Central memory CD4-positive, alpha-beta T cell (primary cell): ENCODE measurements around the gene HOXA7.

Source experiments
- DNase-seq: peaks from one replicate; pipeline ENCODE4 v3.0.0; 2022

Gene HOXA7

DNA sequence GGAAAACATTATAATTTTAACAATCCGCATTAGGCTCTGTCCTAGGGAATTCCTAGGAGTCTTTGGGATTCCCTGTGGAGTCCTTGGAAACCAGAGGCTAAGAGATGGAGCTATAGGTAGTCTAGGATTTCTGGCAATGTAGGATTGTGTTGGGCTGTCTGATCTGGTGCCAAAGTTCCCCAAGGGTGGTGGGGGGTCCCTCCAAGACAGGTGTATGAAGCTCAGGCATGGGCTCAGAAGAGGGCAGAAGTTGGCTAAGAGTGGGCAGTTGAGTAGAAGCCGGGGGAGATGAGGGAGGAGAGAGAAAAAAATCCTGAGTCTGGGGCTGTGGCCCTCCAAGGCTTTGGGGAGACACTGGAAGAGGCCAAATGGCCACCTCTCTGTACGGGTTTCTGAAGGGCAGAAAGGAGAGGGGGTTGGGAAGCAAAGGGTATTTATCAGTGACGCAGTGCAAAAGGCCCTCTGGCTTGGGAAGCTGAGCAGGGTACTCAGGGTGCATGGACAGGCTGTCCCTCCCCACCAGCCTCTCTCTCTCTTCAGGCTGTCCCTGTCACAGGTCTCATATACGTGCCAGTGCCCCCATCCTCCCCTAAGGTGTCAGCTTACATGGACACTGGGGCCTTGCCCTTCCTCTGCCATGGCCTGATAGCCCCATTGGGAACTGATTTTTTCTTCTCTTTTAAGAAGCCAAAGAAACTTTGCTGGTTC lies 9.8 kb downstream of the HOXA7 start:
- no peak for DNase-seq

DNA sequence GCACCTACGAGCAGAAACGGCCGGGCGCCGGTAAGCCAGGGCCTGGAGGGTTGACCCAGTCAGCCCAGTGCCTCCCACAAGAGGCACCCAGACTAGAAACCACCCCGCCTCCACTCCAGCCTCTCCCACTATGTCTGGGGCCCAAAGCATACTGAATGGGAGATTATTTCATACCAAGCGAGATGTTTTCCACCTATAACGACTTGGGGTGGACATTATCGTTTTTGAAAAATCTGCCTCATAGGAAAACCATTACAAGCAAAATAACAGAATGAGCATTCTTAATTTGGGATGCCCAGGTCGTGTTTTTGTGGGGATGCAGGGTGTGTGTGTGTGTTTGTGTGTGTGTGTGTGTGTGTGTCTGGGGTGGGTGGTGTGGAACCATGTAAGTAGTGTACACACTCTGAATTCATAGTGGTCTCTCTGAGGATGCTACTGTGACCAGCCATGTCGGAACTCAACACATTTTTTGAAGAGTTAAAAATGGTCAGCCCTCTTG lies 10.5 kb downstream of the HOXA7 start:
- DNase-seq = no peak

DNA sequence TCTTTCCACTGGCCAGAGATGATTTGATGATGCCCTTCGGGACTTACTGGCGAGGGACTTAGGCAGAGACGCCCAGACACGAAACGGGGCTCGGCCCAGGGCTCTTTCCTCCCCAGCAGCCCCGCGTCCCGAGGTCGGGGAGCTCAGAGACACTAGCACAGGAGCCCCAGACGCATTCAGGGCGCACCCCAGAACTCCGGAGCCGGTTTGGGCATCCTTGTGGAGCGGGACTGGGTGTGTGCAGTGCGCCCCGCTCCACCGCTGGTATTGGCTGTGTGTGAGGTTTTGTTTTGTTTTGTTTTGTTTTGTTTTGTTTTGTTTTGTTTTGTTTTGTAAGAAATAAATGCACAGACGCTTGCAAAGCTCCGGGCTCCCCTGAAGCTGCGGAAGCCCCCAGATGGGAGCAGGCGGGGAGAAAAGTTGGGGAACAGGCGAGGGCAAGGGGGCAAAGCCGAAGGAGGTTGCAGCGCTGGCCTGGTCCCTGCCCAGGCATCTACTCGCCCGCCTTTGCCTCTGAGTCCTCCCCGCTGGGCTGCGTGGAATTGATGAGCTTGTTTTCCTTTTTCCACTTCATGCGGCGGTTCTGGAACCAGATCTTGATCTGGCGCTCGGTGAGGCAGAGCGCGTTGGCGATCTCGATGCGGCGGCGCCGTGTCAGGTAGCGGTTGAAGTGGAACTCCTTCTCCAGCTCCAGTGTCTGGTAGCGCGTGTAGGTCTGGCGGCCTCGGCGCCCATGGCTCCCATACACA lies 11.1 kb downstream of the HOXA7 start:
- no peak for DNase-seq

DNA sequence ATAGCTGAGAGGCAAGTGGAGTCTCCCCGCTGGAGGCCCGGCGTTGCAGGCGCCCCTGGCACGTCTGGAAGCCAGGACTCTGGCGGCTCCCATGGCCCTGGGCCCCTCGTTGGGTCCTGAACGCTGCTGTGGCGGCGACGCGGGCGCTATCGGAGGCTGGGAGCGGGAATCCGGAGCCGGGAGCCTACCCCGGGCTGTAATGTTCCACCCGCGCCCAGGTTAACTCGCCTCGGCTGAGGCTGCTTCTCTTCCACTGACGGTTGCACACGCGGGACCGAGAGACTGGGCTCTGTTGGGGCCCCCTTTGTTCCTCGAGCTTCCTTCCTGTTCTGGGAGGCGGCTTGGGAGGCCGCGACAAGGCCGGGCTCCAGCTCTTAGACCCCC lies 11.7 kb downstream of the HOXA7 start:
- DNase-seq = no peak

DNA sequence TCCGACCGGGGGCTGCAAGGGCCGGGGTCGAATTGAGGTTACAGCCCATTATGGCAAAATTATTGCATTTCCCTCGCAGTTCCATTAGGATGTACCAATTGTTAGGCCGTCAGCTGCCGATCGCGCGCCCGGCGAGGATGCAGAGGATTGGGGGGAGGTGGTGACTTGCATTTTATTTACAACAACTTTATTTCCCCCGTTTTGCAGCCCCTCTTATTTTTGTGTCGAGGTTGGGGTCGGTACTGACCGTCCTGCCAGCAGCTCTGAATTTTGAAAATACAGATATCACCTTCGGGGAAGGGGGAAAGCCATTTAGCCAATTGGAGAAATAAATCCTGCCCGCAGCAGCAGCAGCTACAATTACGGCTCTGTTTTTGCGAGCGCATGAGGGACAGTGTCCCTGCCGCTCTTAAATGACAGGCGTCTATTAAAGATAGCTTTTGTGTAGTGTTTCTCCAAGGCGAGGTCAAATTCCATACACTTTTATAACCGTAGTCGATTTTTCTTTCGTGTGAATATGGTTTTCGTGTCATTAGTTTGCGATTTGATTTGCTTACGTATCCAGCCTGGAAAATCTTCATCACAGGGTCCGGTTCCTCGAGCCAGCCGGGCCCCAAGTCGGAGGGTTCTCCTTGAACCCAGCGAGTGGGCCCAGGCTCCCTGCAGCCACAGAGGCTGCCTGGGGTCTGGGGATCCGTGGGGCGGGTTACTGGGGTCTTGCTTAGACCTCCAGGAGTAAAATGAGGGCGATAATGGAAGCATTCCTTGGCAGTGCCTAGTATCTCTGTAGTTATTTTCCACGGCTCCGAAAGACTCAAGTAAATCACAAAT lies 12.3 kb downstream of the HOXA7 start:
- no peak for DNase-seq

DNA sequence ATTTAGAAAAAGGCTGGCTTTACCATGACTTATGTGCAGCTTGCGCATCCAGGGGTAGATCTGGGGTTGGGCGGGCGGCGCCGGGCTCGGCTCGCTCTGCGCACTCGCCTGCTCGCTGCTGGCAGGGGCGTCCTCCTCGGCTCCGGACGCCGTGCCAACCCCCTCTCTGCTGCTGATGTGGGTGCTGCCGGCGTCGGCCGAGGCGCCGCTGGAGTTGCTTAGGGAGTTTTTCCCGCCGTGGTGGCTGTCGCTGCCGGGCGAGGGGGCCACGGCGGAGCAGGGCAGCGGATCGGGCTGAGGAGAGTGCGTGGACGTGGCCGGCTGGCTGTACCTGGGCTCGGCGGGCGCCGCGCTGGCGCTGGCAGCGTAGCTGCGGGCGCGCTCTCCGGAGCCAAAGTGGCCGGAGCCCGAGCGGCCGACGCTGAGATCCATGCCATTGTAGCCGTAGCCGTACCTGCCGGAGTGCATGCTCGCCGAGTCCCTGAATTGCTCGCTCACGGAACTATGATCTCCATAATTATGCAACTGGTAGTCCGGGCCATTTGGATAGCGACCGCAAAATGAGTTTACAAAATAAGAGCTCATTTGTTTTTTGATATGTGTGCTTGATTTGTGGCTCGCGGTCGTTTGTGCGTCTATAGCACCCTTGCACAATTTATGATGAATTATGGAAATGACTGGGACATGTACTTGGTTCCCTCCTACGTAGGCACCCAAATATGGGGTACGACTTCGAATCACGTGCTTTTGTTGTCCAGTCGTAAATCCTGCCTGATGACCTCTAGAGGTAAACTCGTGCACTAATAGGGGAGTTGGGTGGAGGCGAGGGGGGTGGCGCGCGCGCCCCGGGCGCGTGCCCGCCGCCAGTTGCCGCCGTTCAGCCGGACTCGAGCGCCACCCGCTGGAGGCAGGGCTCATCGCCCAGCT lies 13.2 kb downstream of the HOXA7 start, which contains the start of gene HOXA5:
Gene HOXA5 (minus strand): TSS at position 659 of the 927 bp plus-strand sequence. CDS start 74 bp downstream, at position 585.
- DNase-seq = no peak

DNA sequence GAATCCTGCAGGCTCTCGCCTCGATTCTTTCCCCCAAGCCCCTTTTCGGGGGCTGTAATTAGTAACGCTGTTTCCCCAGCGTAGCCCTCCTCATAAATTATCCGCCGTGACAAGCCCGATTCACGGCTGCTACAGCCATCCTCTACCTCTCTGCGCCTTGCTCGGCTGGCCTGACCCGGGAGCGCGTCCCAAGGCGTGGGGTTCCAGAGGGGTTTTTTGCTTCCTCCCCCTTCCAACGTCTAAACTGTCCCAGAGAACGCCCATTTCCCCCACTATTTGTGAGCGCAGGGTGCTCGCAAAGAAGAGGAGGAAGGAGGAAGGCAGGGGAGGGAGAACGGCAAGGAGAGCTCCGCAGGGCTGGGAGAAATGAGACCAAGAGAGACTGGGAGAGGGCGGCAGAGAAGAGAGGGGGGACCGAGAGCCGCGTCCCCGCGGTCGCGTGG lies 13.9 kb downstream of the HOXA7 start:
- no peak for DNase-seq

DNA sequence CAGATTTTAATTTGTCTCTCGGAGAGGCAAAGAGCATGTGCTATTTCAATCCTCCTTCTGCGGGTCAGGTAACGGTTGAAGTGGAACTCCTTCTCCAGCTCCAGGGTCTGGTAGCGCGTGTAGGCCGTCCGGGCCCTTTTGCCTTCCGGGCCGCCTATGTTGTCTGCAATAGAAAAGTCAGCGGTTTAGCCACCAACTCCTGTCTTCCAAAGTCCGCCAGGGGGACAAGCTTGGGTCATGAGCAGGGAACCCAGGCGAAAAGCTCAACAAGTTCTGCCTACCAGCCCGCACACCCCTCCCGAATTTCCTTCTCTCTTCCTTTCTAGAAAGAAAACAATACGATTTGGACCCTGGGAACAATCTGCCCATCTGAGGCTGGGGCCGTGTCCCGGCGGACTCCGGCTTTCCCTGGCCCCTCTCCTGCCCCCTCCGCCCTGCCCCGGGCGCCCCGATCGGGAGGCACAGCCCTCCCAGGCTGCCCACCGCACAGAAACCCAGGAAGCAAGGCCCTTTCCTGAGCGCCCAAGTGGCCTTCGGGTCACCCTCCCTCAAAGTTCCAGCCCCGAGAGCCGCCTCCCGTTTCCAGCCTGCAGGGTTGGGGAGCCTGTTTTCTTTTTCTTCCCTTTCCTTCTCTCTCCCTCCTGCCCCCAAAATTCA lies 14.4 kb downstream of the HOXA7 start:
- no peak for DNase-seq

DNA sequence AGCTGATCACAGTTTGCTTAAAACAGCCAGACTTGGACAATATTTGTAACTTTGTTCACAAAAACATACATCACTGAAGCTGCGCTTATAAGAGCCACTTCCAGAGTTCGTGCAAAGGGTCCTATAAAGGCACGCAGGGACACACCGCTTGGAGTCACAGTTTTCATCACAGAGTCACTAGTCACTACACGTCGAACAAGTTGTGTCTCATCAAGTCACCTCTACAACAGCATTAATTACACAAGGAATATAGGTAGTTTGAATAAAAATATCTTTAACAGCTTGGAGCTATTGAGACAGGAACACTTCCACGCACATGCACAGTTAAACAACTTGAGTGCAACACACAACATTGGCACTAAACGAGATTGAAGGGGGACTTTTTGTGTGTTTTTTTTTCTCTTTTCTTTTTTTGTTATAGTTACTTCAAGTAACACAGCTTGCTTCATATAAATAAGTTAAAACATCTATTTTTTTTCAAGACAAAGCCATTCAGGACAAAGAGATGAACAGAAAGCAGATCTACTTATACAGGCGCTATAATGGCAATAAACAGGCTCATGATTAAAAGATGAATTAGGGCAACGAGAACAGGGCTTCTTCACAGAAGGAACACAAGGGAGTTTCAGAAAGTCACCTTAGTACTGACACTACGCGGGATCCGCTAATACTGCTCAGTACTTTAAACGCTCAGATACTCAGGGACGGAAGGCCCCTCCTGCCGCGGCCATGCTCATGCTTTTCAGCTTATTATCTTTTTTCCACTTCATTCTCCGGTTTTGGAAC lies 15.1 kb downstream of the HOXA7 start:
- DNase-seq = no peak

DNA sequence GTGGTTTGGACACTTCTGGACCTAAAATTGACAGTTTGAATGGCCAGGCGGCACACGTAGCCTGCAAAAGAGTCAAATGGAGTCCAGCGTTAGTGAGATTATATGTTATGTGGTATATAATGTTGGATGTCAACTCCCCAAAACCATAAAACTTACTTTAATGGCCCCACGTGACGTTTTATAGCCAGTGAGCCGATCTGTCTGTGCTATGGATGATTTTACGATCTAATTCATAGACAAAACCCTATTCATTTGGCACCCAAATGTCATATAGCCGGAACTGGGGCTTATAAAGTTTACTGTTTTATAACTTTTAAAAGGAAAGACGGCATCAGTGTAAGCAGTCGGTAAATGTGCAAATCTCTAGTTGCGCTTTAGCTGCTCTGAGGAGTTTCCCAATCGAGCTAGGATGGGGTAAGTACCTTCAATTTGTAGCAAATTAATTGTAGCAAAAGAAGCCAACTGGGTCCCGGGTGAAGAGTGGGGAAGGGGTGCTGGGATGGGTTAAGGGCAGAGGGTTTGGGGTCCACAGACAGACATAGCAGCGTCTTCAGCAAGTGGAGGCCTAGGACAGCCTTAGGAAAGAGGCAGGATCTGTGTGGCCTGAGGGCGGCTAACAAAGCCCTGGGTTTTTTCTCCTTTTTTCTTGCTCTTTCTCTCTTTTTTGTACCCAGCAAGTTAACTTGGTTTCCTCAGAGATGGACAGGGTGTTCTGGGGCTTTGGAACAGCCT lies 16.2 kb downstream of the HOXA7 start:
- DNase-seq = no peak

DNA sequence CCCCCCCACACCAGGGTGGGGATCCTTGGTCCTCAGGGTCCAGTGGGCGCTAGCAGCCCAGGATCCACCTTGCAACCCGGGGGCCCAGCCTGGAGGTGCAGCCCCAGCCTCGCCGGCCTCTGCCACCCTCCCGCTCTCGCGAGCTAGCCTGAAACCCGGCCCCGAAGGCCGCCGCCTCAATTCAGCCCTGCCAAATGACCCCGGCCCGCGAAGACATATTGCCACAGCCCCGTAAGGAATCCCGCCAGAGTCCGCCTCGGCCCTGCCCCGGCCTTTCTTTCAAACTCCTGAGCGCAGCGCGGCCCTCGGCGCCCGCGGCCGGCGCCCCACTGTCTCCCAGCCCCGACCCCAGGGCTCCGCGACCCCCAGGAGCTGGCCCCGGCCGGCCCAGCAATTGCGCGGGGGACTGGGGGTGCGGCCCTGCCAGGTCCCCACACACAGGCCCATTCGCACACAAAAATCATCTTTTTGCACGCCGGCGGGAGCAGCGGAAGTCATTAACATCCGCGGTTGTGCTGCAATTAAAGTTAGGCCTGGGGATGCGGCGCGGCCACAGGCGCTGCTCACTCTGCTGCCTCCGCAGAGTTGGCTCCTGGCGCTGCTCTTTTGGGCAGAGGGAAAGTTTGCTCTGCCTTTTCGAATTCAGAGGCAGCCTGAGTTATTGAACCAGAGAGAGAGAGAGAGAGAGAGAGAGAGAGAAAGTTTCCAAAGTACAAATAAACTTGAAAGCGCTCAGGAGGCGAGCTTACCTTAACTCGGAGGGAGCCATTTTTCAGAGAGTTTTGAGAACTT lies 16.9 kb downstream of the HOXA7 start:
- DNase-seq = no peak

DNA sequence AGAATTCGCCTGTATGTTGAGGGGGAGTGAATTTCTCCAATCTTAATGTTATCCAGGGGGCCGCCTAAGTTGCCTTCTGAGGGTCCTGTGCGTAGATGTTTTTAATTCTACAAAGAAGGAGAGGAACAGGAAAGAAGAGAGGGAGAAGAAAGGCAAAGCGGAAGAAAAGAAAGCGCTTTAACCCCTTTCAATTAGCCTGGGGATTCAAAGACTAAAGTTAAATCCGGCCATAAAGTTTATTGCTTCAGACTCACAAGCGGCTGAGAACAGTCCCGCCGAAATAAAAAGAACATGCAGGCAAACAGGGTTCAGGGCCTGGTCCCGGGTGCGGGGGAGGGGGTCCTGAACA lies 17.5 kb downstream of the HOXA7 start:
- DNase-seq = no peak

DNA sequence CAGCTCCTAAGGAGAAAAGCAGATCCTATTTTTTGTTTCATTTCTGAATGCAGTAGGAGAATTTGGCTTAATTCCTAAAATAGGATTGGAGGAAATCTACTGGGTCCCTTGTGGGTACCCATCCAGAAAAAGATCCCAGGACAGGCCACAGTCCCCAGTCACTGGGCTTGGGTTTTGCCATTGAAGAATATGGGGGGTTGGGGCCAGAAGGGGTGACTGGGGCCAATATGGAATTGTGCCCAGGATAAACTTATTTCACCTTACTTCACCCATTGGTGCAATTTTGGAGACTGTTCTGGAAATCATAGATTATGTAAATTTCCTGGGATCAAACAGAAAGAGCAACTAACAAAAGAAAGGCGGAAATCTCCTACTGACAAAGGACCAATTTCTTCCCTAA lies 18.0 kb downstream of the HOXA7 start:
- no peak for DNase-seq

DNA sequence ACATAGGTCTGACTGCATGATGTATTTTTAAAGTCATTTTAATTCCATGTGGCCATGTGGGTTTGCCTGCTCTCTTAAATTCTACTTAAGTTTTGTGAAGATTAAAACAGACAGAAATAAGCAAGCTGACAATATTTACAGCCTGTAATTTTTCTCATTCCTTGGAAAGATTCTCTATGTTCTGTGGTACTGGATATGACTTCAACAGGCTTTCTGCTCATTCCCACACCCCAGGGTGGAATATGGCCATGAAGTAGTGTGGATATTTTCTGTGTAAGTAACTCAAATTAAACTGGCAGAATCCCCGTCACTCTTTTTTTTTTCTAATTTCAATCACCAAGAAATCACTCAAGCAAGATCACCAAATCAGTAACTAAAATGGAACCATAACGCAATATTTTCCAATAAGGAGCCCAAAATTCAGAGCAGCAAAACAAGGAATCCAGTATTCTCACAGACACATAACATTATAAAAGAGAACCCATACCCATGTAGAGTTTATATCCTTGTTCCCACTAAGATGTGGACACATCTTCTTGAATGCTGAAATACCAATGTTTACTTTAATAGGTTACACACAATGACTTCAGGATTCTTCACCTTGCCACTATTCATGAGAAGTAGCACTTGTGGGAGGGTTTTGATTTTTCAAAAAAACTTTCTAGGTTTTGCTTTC lies 18.7 kb downstream of the HOXA7 start:
- DNase-seq = no peak

DNA sequence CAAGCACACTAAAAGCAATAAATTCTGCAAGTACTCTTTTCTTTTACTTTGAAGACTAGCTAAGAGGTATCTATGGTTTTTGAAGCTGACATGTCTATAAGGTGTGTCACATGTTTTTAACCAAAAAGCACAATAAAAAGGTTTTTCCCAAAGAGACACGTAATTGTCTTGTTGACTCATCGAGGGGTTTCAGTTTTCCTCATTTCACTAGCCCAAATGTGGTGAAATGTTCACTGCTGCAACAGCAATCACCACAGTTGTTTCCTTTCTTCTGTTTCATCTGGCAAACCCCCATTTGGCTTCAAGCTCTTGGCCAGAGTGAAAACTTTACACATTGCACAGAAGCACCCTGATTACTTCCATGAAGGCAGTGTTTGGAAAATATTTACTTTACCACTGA lies 22.1 kb downstream of the HOXA7 start:
- no peak for DNase-seq

DNA sequence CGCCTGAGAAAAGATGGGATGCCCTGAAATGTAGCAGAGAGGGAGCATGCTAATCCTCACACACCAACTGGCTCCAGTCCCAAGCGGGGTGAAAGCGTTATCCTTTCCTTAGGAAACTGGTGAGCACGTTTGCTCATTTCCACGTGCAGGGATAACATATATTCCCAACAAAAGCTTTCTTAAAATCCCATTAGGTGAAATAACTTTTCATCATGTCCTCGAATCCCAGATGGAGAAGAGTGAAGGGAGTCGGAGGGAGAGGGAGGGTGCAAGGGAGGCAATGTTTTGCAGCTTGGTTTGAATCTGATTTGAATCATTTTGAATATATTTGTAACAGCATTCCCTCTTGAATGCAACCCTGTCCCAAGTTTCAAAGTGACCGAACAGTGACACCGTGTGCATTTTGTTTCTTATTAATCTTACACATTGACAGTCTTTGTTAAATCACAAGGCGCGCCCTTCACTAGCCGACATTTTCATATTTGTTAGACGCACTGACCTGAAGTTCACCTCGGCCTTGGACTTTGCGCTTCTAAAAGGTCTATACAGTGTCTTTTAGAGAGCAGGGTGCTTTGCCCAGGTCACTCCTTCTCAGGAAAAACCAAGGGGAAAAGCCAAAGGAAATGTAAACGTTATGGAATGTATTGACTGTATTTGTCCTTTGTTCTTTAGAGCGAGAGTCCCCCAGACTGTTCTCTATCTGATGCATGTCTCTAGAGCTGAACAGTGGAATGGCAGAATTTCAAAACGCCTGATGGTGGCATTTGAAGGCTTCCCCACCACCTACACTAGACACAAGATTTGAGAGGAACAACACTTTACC lies 22.9 kb downstream of the HOXA7 start:
- DNase-seq = no peak

DNA sequence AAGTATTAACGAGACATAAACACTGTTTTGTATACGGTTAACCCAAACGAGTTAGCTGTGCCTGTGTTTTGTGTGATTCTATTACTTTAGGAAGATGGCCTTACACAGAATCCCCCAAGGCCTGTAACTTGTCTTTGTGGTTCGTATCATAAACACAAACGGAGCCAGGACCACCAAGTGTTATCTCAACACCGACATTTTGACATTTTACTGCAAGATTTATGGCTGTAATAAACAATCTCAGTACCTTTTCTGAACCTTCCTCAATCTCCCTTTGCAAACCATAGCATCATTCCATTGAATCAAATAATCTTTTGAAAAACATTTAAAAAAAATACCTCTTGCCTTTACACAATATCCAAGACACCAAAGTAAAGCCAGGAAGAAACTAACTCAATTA lies 23.5 kb downstream of the HOXA7 start:
- DNase-seq = no peak

DNA sequence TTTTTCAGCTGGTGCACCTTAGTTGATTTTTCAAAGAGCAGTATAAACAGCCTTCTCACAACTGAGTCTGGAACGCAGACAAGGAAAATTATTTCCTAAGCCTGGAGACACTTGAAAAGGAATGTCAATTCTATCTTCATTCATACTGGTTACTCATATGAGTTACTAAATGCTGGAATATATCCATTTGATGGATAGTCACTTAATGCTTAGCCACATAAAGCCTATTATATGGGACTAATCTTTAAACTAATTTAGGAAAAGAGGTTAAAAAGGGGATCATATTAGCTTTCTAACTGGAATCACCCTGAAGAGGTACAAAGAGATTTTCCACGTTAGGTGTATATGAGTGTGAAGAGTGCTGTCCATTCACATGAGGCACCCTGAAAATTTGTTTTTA lies 24.3 kb downstream of the HOXA7 start:
- DNase-seq = no peak
